ENCODE measurements around the gene HOXA6.

HOXA6 gene

DNA sequence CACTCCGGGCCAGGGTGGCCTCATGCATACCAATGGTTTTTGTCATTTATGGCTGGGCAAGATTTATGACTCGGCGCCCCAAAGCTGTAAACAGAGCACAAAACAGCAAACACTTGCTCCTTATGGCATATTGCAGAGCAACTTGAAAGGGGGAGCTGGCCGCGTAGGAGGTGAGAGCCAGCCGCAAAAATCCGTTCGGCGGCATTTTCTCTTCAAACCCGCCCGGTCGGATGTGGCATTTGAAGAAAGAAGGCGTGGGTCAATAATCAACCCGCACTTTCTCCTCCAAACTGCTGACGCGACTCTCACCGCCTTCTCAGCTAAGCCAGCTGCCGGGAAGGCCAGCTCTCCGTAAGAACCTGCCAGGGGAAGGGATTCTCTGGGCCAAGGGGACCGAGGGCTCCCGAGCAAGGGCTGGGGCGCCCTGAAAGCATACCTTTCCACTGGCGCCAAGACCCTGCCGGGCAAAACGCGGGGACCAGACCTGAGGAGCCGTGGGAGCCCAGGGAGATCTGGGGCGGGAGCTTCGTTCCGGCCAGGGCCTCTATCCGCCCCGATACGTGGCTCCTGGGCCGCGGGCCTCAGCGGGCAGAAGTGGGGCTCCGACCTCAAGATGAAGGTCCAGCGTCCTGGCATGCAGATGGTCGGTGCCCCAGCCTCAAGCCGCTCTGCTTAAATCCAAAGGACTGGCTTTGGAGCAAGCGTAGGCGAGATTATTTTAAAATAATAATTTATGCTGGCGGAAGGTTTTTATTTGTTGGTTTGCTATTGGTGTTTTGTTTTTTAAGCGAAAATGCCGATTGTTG lies 32.1 kb downstream of the HOXA6 start:
- peaks cover 0 to 3% (median 0%) of the 10 kb centered on the region in 5 donors for H3K36me3 ChIP-seq (ENCODE audit: control insufficient read depth in 5 of 5, insufficient read depth in 5 of 5, low read length in 5 of 5)
- no peaks in the 10 kb centered on the region for H3K9me3 ChIP-seq (ENCODE audit: control insufficient read depth in 5 of 5, low read length in 5 of 5)
- H3K27ac ChIP-seq (ENCODE audit: low read depth, low read length), result peak overlapping the region; percentile 80
- peaks cover 10 to 92% (median 74%) of the 10 kb centered on the region in 5 donors for H3K4me1 ChIP-seq (ENCODE audit: control insufficient read depth in 5 of 5, insufficient read depth in 5 of 5, low read length in 5 of 5)
- peak overlapping the region in 4 of 5 donors; percentile 8 to 71 (median 62) for H3K9ac ChIP-seq (ENCODE audit: low read length in 5 of 5)
- peak overlapping the region; percentile 2 to 54 (median 27) for H3K4me3 ChIP-seq (ENCODE audit: low read depth in 1 of 5, low read length in 5 of 5)
- H3K27me3 ChIP-seq (ENCODE audit: control insufficient read depth in 5 of 5, insufficient read depth in 4 of 5, low read length in 5 of 5), result no peaks in the 10 kb centered on the region

DNA sequence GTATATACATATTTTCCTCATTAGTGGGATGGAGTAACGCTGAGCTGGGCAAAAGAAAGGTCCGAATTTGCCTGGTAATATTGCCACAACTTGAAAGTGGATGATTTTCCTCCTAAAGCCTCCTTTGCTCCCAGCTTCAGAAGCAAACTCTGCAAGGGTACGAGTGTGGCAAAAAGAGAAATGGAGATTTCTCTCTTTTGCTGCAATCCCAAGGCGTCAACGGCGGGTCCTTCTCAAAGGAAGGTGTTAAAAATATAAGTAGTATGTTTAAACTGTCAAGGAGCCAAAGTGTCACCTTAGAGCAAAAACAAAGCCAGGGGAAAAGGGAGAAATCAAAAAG lies 32.7 kb downstream of the HOXA6 start:
- H3K9me3 ChIP-seq (ENCODE audit: control insufficient read depth in 5 of 5, low read length in 5 of 5), result no peaks in the 10 kb centered on the region
- H3K9ac ChIP-seq (ENCODE audit: low read length in 5 of 5), result peak overlapping the region in 2 of 5 donors; percentile 56 to 71
- peaks cover 10 to 92% (median 76%) of the 10 kb centered on the region in 5 donors for H3K4me1 ChIP-seq (ENCODE audit: control insufficient read depth in 5 of 5, insufficient read depth in 5 of 5, low read length in 5 of 5)
- peak overlapping the region; percentile 80 for H3K27ac ChIP-seq (ENCODE audit: low read depth, low read length)
- peaks cover 0 to 4% (median 1%) of the 10 kb centered on the region in 5 donors for H3K36me3 ChIP-seq (ENCODE audit: control insufficient read depth in 5 of 5, insufficient read depth in 5 of 5, low read length in 5 of 5)
- H3K27me3 ChIP-seq (ENCODE audit: control insufficient read depth in 5 of 5, insufficient read depth in 4 of 5, low read length in 5 of 5), result no peaks in the 10 kb centered on the region
- peak overlapping the region in 4 of 5 donors; percentile 22 to 54 (median 39) for H3K4me3 ChIP-seq (ENCODE audit: low read depth in 1 of 5, low read length in 5 of 5)

DNA sequence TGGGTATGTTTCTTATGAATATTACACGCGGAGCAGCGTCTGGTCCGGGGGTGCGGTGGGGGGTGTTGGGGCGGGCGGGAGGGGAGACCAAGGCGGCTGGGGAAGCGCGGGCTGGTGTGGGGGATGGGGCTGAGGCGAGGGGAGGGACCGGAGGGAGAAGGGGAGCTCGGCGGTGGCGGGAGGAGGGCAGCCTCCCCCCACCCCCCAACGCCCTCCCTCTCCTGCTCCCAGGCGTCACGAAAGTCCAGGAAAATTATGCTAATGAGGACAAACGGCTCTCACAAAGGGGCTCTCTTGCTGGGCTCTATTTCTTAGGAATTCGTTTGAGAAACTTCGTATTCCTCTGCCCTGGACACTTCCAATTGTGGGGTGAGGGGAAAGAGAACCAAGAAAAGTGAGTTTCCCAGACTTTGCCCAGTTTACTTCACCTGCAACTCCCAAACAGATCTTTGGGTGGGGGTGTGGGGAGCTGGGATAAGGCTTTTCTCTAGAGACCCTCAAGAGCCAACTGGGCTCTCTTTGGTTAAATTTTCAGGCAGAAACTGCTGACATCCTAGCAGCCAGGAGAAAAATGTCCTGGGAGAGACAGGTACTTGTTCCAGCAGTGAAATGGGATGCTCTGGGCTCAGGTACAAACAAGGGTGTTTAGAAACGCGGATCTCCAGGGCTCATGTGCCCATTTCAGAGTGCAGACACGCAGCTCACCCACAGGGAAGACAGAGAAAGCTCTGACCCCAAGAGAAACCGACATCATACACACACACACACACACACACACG lies 33.4 kb downstream of the HOXA6 start:
- peaks cover 12 to 90% (median 78%) of the 10 kb centered on the region in 5 donors for H3K4me1 ChIP-seq (ENCODE audit: control insufficient read depth in 5 of 5, insufficient read depth in 5 of 5, low read length in 5 of 5)
- H3K27ac ChIP-seq (ENCODE audit: low read depth, low read length), result peak overlapping the region; percentile 85
- peak overlapping the region; percentile 45 to 73 (median 66) for H3K9ac ChIP-seq (ENCODE audit: low read length in 5 of 5)
- H3K9me3 ChIP-seq (ENCODE audit: control insufficient read depth in 5 of 5, low read length in 5 of 5), result no peaks in the 10 kb centered on the region
- peaks cover 0 to 6% (median 4%) of the 10 kb centered on the region in 5 donors for H3K36me3 ChIP-seq (ENCODE audit: control insufficient read depth in 5 of 5, insufficient read depth in 5 of 5, low read length in 5 of 5)
- no peaks in the 10 kb centered on the region for H3K27me3 ChIP-seq (ENCODE audit: control insufficient read depth in 5 of 5, insufficient read depth in 4 of 5, low read length in 5 of 5)
- H3K4me3 ChIP-seq (ENCODE audit: low read depth in 1 of 5, low read length in 5 of 5), result peak overlapping the region in 4 of 5 donors; percentile 35 to 50 (median 48)

DNA sequence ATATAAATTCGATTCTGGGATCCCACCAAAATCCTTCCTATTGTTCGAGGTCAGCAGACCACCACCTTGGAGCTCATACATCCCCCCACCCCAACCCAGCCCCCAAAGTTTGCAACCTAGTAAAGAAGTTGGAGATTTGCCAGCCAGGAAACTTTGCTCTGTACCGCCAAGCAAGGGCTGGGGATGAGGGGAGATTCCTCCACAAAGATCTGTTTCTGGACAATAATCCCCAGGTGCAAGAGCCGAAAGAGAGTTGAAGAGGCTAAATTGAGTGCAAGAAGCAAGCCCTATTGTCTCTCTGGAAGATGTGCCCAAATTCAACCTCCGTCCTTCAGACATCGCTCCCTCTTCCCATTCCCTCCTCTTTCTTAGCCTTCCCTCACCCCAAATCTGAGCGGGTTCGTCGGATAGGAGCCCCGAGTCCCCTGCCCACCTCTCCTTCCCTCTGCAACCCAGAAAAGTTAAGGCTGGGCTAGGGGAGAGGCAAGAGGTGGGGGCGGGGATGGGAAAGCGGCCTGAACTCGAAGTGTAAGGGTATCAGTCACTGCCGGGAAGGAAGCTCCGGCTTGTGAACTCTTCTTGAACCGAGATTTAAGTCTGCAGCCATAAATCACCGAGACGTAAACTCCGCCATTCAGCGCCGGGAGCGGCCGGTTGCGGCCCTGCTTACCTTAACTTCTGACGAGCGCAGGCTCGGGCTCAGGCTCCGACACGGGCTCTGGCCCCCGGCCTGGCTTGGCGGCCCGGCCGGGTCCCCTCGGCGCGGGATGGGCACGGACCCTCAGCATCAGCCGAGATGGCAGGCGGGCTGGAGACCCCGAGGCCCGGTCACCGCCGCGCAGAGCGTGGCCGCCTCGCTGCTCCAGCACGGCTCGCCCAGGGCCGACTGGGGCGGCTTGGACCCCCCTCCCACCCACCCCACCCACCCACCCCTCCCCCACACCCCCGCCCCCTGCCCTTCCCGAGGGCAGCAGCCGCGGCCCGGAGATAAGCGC lies 34.3 kb downstream of the HOXA6 start:
- no peaks in the 10 kb centered on the region for H3K9me3 ChIP-seq (ENCODE audit: control insufficient read depth in 5 of 5, low read length in 5 of 5)
- H3K4me1 ChIP-seq (ENCODE audit: control insufficient read depth in 5 of 5, insufficient read depth in 5 of 5, low read length in 5 of 5), result peaks cover 16 to 90% (median 79%) of the 10 kb centered on the region in 5 donors
- H3K27ac ChIP-seq (ENCODE audit: low read depth, low read length), result peak overlapping the region; percentile 94
- peaks cover 0 to 6% (median 3%) of the 10 kb centered on the region in 5 donors for H3K36me3 ChIP-seq (ENCODE audit: control insufficient read depth in 5 of 5, insufficient read depth in 5 of 5, low read length in 5 of 5)
- peak overlapping the region; percentile 38 to 67 (median 46) for H3K4me3 ChIP-seq (ENCODE audit: low read depth in 1 of 5, low read length in 5 of 5)
- H3K27me3 ChIP-seq (ENCODE audit: control insufficient read depth in 5 of 5, insufficient read depth in 4 of 5, low read length in 5 of 5), result no peaks in the 10 kb centered on the region
- peak overlapping the region in 3 of 5 donors; percentile 14 to 74 (median 46) for H3K9ac ChIP-seq (ENCODE audit: low read length in 5 of 5)

DNA sequence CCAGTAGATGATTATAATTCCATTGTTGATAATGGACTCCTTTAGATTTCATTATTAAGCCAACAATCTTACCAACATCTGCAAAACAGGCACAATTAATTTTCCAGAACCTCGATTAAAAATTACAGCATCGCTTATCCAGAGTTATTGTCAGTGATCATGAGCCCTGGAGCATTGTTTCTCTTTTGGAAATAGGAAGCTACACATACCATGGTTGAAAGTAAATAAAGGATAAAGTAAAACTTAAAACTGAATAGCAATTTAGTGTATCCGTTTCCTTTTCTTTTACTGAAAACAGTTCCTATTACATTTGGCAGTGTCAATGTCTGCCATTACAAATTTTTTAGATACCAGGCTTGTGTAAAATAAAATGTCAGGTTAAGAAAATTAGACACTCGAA lies 35.2 kb downstream of the HOXA6 start:
- Histone ChIP-seq H3K27ac (ENCODE audit: low read depth, low read length) (peak overlapping the region; percentile 94), H3K9ac (ENCODE audit: low read length in 5 of 5) (no peak overlapping the region), H3K9me3 (ENCODE audit: control insufficient read depth in 5 of 5, low read length in 5 of 5) (no peaks in the 10 kb centered on the region), H3K36me3 (ENCODE audit: control insufficient read depth in 5 of 5, insufficient read depth in 5 of 5, low read length in 5 of 5) (peaks cover 0 to 6% (median 3%) of the 10 kb centered on the region in 5 donors), H3K27me3 (ENCODE audit: control insufficient read depth in 5 of 5, insufficient read depth in 4 of 5, low read length in 5 of 5) (no peaks in the 10 kb centered on the region), H3K4me3 (ENCODE audit: low read depth in 1 of 5, low read length in 5 of 5) (peak overlapping the region in 1 of 5 donors; percentile 67), H3K4me1 (ENCODE audit: control insufficient read depth in 5 of 5, insufficient read depth in 5 of 5, low read length in 5 of 5) (peaks cover 16 to 88% (median 82%) of the 10 kb centered on the region in 5 donors)

DNA sequence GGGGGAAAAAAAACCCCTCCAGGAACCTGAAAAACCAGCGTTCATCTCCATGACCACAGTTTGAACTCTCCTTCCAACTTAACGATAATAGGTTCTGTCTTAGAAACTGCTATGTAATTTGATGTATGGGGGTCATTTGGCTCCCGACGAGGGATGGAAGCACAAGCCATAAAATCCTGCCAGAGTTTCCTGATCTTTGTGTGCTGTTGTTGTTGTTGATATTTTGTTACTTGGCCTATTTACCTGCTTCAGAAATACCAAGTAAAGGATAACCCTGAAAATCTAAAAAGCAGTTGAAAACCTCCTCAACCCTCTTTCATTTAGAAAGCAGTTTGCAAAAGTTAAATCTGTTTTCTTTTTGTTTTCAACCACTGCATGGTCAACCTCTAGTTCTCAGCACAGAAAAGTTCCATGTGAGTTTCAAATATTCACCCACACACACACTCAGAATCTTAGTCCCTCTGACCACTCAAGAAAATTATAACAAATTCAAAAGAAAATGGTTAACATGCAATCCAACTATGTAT lies 35.8 kb downstream of the HOXA6 start:
- Histone ChIP-seq H3K9ac (ENCODE audit: low read length in 5 of 5) (peak overlapping the region in 3 of 5 donors; percentile 29 to 81 (median 59)), H3K9me3 (ENCODE audit: control insufficient read depth in 5 of 5, low read length in 5 of 5) (no peaks in the 10 kb centered on the region), H3K4me3 (ENCODE audit: low read depth in 1 of 5, low read length in 5 of 5) (peak overlapping the region in 2 of 5 donors; percentile 25 to 67), H3K4me1 (ENCODE audit: control insufficient read depth in 5 of 5, insufficient read depth in 5 of 5, low read length in 5 of 5) (peaks cover 16 to 88% (median 80%) of the 10 kb centered on the region in 5 donors), H3K27ac (ENCODE audit: low read depth, low read length) (peak overlapping the region; percentile 94), H3K36me3 (ENCODE audit: control insufficient read depth in 5 of 5, insufficient read depth in 5 of 5, low read length in 5 of 5) (peaks cover 0 to 6% (median 3%) of the 10 kb centered on the region in 5 donors), H3K27me3 (ENCODE audit: control insufficient read depth in 5 of 5, insufficient read depth in 4 of 5, low read length in 5 of 5) (no peaks in the 10 kb centered on the region)

DNA sequence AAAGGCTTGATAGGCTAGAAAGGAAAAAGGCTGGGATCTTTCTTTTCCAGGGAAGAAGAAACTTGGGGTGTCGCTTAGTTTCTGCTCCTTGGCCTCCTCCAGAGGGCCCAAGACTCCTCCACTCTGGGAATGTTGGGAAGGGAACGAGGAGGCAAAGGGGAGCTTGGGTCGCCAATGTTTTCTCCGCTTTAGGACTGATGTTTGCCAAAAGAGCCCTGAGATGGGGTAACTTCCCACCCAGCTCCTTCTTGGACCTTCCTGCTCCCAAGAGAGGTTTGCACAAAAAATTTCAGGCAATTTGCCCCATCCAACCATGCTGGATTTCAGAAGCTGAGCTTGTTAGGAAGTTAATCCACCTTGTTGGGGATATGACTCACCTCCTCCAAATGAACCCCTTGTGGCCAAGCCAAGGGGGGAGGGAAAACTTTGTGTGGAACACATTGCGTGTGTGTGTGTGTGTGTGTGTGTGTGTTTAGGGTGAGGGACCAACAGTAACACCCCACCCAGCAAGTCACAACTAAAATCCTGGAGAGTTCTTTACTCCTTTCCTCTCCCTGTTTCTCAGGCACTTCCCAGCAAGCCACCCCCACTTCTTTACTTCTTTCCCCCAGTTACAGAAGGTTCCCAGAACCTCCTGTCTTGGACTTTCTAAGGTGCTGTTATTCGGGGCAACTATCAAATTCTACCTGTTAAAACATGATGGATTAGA lies 36.4 kb downstream of the HOXA6 start:
- no peaks in the 10 kb centered on the region for H3K27me3 ChIP-seq (ENCODE audit: control insufficient read depth in 5 of 5, insufficient read depth in 4 of 5, low read length in 5 of 5)
- H3K4me3 ChIP-seq (ENCODE audit: low read depth in 1 of 5, low read length in 5 of 5), result peak overlapping the region in 4 of 5 donors; percentile 21 to 41 (median 24)
- peaks cover 0 to 6% (median 3%) of the 10 kb centered on the region in 5 donors for H3K36me3 ChIP-seq (ENCODE audit: control insufficient read depth in 5 of 5, insufficient read depth in 5 of 5, low read length in 5 of 5)
- peak overlapping the region; percentile 20 to 81 (median 30) for H3K9ac ChIP-seq (ENCODE audit: low read length in 5 of 5)
- peak overlapping the region; percentile 94 for H3K27ac ChIP-seq (ENCODE audit: low read depth, low read length)
- no peaks in the 10 kb centered on the region for H3K9me3 ChIP-seq (ENCODE audit: control insufficient read depth in 5 of 5, low read length in 5 of 5)
- H3K4me1 ChIP-seq (ENCODE audit: control insufficient read depth in 5 of 5, insufficient read depth in 5 of 5, low read length in 5 of 5), result peaks cover 16 to 89% (median 84%) of the 10 kb centered on the region in 5 donors

DNA sequence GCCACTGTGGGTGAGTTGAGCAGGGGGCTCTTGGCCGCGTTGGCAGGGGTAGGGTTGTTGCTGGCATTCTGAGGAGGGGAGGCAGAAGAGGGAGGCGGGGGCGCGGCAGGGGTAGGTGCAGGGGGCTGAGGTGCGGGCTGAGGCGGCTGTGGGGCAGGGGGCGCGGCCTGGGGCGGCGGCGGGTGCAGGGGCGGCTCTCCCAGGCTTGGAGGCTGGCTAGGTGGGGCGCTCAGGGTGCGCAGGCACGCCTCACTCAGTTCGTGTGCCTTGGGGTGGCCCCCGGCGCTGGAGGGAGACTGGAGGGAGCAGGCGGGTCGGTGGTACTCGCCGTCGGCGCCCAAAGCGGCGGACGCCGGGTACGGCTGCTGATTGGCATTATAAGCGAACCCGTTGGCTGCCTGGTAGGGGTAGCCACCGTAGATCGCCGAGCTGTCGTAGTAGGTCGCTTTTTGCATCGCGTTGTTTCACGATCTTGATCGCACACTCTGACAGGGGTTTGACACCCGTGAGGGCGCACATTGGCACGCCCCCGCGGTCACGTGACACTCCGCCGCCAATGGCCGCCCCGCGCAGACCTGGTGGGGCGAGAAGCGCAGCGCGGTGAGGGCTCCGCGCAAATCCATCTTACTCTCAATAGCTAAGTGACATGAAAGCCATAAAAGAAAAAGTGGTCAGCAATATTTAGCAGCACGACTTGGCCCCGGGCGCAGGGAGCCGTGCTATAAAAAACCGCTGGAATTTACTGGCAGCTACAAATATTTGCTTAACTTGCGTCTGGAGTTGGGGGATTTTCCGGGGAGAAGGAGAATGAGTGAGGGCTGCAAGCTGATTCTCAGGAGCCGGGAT lies 37.2 kb downstream of the HOXA6 start:
- Histone ChIP-seq H3K27me3 (ENCODE audit: control insufficient read depth in 5 of 5, insufficient read depth in 4 of 5, low read length in 5 of 5) (no peaks in the 10 kb centered on the region), H3K4me3 (ENCODE audit: low read depth in 1 of 5, low read length in 5 of 5) (peak overlapping the region in 3 of 5 donors; percentile 21 to 41 (median 39)), H3K9ac (ENCODE audit: low read length in 5 of 5) (peak overlapping the region in 3 of 5 donors; percentile 29 to 59 (median 49)), H3K27ac (ENCODE audit: low read depth, low read length) (peak overlapping the region; percentile 94), H3K4me1 (ENCODE audit: control insufficient read depth in 5 of 5, insufficient read depth in 5 of 5, low read length in 5 of 5) (peaks cover 16 to 88% (median 85%) of the 10 kb centered on the region in 5 donors), H3K36me3 (ENCODE audit: control insufficient read depth in 5 of 5, insufficient read depth in 5 of 5, low read length in 5 of 5) (peaks cover 0 to 6% (median 3%) of the 10 kb centered on the region in 5 donors), H3K9me3 (ENCODE audit: control insufficient read depth in 5 of 5, low read length in 5 of 5) (no peaks in the 10 kb centered on the region)
